HL-60/S4 (cell line): ENCODE results near the gene TRA2B.
"Not testable (repeated sequence)": the region's sequence is repeated elsewhere in the genome, so short reads cannot be mapped to it uniquely, and the experiment has no call there.

Experiments
- in situ Hi-C: fragments of 300-500 bp; cut with MboI; formaldehyde crosslinking; loops from 2 replicates; pipeline ENCODE4 v1.14.3; 2022; ENCODE audit warnings: low sequenced_read_pairs

Gene TRA2B

DNA sequence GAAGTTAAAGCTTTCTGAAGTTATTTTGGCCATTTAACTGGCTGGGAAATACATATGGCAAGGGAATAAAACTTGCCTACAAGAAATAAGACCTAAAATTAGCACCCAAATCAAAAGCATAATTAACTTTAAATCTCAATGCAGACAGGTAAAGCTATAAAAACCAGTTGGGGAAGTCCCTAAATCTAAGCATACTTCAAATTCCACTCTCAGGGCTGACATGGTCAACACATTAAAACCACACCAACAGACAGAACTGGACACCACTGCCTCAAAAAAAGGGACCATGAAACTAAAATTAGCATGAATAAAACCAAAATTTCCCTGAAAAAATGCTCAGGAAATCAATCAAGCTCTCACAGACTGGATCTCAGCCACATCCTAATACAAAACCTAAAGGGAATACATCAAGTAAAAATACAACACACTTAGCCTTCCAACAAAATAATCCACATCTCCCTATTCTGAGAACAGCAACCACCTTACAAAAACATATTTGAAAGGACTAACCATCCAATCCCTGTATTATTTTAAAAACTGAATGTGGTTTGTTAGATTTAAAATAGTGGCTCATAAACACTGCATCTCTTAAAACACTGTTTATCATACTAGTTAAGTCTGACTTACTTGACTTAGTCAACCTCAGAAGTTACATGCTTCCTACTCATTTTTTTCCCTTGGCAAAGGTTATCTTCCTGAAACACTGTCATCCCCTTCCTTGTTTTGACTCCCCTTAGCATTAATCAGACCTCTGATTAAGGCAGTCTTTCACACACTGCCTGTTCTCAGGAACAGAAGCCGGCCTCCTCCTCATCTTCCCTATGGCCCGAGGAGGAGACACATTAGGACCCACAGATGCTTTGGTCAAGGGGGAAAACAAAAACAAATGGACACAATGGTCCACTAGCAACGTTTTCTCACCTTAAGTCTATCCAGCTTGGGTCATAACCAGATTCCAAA lies 8.3 kb downstream of the TRA2B start:
- in situ Hi-C loops: no loop called here

DNA sequence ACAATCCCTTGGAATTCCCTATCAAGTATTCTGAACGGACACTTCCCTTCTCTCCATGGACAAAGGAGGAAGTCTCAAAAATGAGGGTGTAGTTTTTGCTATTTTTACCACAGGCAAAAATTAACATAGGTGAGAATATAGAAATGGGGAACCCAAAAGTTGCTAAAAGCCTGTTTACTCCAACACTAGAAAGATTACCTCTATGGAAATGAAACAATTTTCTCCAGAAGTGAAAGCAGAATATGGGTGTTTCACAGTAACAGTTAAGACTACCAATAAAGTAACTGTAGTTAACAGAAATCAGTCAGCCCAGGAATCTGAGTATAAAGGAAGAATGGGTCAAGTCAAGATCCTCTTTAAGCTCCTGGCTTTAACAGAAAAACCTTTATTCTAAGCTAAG lies 9.3 kb downstream of the TRA2B start:
- in situ Hi-C loops: no loop called here

DNA sequence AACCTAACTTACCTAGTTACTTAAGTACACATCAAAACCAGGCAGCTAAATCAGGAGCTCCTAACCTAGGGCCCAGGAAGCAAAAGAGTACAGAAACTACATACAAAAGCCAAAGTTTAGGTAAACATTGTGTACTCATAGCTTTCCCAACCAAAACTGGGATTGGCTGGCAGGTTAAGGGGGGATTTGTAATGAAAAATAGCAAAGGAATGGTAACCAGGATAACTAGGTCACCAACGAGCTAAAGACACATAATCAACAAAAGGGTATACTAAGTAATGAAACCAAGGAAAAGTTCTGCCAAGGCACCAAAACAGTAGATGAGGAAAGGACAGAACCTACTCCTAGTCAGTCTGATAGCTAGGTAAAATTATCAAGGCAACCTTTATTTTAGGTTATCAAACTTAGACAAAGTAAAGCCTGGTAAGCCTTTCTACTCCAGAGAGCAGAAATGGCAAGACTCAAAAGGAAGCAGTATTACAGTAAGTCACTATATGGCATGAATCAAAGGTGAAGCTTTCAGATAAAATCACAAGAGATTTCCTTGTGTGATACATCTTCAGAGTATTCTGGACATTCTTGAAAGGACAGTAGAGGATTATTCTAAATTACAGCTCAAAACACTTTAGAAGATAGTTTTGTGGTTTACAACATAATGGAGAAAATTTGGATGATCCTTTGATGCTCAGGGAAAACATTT lies 10.2 kb downstream of the TRA2B start:
- in situ Hi-C loops: no loop called here

DNA sequence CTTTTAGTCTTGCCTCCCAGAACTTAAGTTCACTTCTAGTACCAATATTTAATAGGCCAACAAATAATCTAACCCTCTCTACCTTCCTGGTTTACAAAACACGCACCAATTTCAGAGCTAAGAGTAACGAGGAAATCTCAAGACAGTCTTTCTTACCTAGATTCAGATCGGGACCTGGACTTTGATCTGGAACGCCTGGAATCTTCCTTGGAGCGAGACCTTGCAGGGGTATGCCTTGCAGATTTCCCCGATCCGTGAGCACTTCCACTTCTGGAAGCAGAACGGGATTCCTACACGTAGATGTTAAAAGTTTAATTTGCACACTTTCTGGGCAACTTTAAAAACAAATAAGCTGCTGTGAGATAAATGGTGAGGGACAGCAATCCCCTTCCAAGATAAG lies 11.4 kb downstream of the TRA2B start:
- in situ Hi-C loops: no loop called here

DNA sequence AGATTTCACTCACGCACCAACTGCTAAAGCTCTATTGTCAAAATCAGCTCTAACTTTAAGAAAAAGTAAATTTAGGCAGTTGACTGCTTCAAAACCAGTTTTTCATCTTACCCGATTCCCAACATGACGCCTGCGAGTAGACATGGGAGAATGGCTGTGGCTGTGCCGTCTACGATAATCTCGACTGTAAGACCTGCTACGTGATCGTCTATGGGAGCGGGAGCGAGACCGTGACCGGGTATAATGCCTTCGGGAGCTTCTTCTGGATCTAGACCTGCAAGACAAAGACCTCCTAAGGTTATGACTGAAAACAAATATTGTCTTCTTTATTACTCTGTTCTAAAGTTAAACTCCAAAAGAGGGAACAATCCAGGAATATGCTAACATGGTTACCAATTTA lies 12.5 kb downstream of the TRA2B start:
- in situ Hi-C loops: no loop called here

DNA sequence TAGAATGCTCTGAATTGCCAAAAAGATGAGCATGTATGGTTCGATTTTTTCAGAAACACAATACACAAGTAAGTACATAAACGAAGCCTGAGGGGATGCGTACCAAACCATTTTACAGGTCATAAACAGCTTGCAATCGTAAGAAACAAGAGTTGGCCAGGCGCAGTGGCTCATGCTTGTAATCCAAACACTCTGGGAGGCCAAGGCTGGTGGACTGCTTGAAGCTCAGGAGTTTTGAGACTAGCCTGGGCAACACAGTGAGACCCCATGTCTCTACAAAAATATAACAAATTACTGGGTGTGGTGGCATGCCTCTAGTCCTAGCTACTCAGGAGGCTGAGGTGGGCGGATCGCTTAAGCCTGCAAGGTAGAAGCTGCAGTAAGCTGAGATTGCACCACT lies 13.4 kb downstream of the TRA2B start:
- in situ Hi-C loops: no loop called here

DNA sequence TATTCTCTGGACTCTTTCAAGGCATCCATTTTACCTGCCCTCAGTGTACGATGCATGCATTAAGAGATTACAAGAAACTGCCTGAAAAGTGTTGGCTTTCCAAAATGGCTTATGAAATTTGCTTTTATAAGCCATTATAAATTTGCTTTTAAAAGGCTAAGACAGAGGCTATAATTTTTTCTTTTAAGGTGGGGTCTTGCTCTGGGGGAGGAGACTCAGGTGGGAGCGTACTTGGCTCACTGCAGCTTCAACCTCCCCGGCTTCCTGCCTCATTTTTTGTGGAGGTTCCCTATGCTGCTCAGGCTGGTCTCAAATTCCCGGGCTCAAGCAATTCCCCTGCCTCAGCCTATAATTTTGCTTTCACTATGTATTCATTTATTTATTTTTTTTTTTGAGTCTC lies 17.6 kb downstream of the TRA2B start:
- in situ Hi-C loops: no loop called here

DNA sequence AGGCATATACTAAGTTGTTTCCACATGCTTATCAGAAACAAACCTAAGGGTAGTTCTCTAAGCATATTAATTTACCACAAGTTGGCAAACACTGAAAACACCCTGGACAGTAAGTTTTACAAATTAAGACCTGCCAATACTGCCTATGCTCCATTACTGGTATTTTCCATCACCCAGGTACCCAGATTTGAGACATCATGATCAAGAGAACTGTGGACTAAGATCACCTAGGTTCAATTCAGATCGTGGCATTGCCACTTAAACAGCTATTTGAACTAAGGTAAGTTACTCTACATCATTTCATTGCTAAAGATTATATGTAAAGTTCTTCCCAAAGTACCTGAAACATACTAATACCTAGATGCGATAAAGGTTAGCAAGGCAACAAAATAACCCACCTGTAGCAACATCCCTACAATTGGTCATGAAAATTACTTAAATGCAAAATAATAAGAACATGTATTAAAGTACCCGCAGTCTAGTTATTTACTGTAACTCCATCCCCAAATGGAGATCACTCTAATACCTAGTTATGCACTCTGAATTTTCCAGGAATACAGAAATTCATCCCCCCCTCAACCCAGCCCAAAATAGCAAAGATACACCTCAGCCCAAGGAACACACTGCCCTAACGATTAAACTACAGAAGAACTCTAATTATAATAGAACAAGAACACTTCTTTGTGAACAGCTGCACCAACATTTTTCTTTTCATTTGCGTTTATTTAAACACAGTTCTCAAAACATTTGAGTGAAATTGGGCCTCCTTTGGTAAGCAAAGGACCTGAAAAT lies 21.6 kb downstream of the TRA2B start:
- in situ Hi-C loops: no loop called here

DNA sequence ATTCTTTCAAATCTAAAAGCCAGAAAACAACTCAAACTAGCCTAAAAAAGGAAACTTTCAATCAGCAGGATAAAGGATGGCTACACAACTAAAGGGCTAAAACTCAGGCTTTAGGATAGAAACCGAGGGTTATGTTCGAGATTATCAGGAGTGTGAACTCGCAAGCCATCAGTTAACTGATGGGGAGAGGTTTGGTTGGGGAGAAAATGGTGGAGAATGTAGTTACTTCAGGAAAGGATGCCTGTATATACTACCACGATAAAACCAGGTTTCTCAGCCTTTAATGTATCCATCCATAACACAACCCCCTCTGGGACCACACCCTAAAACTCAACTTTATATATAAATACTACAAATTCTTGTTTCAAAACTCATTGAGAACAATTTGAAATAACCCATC lies 22.2 kb downstream of the TRA2B start:
- in situ Hi-C loops: no loop called here

DNA sequence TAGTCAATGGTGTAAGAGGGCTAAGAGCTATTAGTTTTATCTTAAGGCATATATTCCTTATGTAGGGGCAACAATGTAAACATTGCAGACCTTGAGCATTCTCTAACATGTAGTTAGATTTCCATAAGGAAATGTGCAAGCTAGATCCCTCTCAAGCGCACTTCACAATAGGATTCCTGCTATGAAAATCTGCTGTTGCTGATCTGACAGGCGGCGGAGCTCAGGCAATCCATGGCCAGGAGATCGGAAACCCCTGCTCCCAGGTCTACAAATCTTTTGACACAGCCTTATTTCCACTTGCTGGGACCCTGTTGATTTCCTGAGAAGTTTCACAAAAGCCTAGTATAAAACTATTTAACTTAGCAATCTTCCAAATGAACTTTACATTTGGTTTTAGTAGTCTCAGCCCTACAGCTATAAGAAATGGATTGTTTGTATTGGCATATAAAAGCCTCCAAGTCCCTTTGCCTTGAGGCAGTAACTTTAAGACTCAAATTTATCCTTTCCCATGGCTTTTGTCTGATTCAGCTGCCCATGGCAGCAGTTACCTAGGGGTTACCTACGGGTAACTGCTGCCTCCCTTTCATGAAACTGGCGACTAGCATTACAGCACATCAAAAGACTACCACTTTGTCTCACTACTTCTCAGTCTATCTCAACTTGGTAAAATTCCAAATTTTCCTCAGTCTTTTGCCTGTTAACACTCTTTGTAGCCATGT lies 22.7 kb downstream of the TRA2B start:
- in situ Hi-C loops: no loop called here

DNA sequence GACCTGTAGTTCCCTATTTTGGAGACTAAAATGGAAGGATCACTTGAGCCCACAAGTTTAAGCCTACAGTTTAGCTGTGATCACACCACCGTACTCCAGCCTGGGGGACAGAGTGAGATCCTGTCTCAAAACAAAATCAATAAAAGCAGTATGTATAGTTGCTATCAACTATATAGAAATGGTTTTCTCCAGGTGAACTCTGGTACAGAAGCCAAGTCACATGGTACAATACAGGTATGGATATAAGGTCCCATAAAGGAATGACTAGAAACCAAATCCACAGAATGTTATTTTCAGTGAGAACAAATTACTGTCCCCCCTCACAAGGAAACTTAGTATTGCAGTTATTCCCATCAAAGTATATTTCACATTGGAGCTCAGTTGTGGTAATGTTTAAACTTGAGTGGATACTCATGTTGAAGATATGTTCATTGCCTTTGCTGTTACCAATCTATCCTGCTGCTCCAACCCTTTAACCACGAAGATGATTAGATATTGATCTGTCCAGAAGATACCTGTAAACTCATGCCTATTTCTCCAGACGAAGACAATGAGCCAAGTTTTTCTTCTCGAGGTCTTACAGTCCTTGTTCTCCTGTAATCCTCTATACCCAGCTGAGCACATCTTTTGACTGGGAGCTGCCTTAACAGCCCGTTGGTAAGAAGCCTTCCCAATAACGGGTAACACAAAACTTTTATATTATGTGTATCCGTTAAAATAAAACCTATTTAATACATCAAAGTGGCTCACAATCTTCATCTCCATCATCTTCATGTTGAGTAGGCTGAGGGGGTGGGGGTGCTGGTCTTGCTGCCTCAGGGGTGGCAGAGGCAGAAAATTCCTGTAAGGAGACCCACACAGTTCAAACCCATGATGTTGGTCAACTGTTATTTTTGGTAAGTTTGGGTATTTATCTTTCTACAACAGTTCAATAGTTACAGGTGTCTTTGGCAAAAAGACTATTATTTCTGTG lies 24.6 kb downstream of the TRA2B start:
- in situ Hi-C loops: no loop called here

DNA sequence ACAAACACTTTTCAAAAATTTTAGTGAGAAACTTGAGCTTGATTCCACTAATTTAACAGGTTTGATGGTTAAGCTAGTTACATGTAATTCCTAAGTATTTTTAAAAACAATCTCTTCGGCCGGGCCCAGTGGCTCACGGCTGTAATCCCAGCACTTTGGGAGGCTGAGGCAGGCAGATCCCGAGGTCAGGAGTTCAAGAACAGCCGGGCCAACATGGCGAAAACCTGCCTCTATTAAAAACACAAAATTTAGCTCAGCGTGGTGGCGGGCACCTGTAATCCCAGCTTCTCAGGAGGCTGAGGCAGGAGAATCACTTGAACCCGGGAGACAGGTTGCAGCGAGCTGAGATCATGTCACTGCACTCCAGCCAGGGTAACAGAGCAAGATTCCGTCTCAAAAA lies 25.3 kb downstream of the TRA2B start:
- in situ Hi-C loops: no loop called here

DNA sequence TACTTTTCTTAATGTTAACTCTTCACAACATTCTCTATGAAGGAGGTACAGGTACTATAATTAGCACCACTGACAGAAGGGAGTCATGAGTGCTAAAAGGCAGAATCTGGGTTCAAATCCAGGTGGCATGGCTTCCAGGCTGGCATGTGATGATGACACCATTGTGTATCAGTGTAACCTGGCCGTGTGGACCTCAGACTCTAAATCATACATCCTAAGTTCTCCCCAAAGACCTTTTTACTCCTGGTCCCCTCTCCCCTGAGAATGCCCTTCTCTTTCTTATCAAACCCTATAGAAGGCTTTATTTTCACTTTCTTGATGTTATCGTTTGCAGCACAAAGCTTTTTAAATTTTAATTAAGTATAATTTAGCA lies 26.8 kb downstream of the TRA2B start:
- in situ Hi-C loops: not testable (repeated sequence)

DNA sequence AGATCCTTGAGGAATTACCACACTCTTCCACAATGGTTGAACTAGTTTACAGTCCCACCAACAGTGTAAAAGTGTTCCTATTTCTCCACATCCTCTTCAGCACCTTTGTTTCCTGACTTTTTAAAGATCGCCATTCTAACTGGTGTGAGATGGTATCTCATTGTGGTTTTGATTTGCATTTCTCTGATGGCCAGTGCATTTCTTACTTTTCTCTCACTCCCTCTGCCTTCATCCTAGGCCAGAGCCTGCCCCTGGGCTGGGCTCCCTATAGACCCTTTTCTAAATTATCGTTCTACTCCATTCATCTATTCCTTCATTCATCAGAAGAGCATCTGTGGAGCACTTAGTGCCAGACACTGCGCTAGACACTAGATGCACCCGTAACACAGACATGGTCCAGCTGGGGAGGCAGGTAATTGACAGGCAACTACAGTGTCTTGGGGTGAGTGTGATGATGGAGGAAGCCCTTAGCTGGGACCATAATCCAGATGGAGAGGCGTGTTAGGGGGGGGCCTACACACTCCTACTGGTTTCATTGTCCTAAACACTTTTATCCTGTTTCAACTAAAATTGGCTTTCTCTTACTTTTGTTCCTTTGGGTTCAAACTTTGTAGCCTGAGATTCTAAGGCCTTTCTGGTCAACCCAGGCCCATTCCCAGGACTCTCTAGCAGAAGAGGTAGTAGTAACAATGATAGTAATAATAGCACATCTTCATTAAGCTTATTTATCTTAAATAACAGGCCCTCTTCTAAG lies 27.3 kb downstream of the TRA2B start:
- in situ Hi-C loops: not testable (repeated sequence)

DNA sequence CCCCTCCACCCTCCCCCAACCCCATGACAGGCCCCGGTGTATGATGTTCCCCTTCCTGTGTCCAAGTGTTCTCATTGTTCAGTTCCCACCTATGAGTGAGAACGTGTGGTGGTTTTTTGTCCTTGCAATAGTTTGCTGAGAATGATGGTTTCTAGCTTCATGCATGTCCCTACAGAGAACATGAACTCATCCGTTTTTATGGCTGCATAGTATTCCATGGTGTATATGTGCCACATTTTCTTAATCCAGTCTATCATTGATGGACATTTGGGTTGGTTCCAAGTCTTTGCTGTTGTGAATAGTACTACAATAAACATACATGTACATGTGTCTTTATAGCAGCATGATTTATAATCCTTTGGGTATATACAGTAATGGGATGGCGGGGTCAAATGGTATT lies 27.9 kb downstream of the TRA2B start:
- in situ Hi-C loops: not testable (repeated sequence)

DNA sequence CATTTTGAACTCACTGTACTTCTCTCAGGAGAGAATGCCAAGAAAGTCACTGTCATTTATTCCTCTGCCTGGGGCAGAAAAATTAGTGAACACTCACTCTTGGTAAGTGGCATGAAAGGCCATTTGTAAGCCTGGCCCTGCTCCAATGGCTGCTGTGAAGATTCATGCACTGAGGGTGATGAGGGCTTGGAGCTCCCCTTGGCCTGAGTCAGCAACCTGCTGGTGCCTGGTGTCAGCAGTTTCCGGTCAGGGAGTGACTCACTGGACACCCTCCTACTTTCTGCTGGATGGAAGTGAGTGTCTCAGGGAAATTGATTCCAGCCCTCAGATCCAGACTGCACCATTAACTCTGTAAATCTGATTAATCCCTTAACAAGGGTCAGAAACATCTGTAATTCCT lies 37.6 kb downstream of the TRA2B start:
- in situ Hi-C loops: no loop called here

DNA sequence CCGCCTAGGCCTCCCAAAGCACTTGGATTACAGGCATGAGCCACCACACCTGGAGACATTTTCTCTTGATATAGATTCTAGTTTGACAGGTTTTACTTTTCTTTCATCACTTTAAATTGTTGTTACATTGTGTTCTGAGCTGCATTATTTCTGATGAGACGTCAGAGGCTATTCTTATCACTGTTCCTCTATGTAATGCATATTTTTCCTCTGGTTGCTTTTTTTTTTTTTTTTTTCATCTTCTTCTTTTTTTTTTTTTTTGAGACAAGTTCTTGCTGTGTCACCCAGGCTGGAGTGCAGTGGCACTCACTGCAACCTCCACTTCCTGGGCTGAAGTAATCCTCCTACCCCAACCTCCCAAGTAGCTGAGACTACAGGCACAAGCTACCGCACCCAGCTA lies 41.2 kb downstream of the TRA2B start:
- in situ Hi-C loops: no loop called here

DNA sequence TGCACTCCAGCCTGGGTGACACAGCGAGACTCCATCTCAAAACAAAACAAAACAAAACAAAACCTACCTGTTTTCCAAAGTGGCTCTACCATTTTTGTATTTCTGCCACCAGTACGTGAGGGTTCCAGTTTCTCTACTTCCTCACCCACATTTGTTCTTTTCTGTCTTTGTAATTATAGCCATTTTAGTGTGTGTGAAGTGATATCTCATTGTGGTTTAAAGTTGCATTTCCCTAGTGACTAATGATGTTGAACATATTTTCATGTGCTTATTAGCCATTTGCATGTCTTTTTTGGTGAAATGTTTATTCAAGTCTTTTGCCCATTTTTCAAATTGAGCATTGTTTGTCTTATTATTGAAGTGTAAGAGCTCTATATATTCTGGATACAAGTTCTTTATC lies 50.7 kb downstream of the TRA2B start:
- in situ Hi-C loops: no loop called here

DNA sequence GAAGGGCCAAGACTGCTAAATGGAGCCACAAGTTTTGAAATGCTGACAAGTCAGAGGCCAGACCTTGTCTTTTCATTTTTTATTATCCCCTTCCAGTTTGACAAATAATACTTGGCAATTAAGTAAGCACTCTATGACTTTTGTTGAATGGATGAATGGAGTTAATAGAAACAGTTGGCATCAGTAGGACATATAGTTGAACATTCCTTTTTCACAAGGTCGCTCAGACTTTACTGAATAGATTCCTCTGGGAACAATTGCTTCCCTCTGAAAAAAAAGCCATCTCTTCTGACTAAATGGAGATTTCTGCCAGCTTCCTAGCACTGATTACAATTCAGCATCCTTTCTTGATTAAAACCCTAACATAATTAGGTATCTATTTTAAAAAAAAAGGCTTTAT lies 53.2 kb downstream of the TRA2B start:
- in situ Hi-C loops: no loop called here
